IMR-90 (cell line): ENCODE results near the gene CDH12. TPM values are rescaled to one million over a fixed set of nuclear protein-coding genes. Genes with fewer than 3 reads are reported as not detected.

ENCODE experiments used
- ATAC-seq: fragments of 200-7000 bp; cut with Tn5 transposase; 2 replicates; pipeline ENCODE4 v1.9.1; 2020; ENCODE audit warnings: low read depth, mild to moderate bottlenecking, moderate library complexity
- BruUV-seq: library from RNA; stranded (reverse); fragments of 400-500 nt; replicated peaks from 2 replicates; lab custom pipeline; 2021; lab: Mats Ljungman, UMichigan
- CTCF ChIA-PET: fragments of 300-600 bp; formaldehyde crosslinking; extraction: SDS; loops from one replicate; lab custom pipeline; 2021; ENCODE audit warnings: antibody characterized with exemption; lab: Yijun Ruan, JAX
- POLR2A ChIA-PET: fragments of 300-600 bp; sonication (Branson Sonifier 250); formaldehyde crosslinking; loops from one replicate; lab custom pipeline; 2022; ENCODE audit warnings: antibody characterized with exemption; ENCODE audit not compliant: unreplicated experiment; lab: Charles Lee
- DNase-seq: peaks from one replicate; pipeline ENCODE4 v3.0.0; 2013
- H2AFZ ChIP-seq: replicated peaks from 2 replicates; pipeline ENCODE3; 2013; ENCODE audit warnings: low read length, mild to moderate bottlenecking; ENCODE audit not compliant: poor library complexity
- H2AK5ac ChIP-seq: 2 replicates; pipeline ENCODE4 v1.6.1; 2013; ENCODE audit warnings: low read depth, low read length, inconsistent platforms
- H2AK9ac ChIP-seq: replicated peaks from 2 replicates; pipeline ENCODE3; 2013; ENCODE audit warnings: mild to moderate bottlenecking, low read depth, low read length, moderate library complexity; ENCODE audit not compliant: poor library complexity
- H2BK120ac ChIP-seq: 2 replicates; pipeline ENCODE4 v1.6.1; 2013; ENCODE audit warnings: low read depth, low read length, inconsistent platforms
- H2BK15ac ChIP-seq: 3 replicates; pipeline ENCODE4 v1.6.1; 2013; ENCODE audit warnings: low read depth, low read length, inconsistent platforms
- H2BK20ac ChIP-seq: 2 replicates; pipeline ENCODE4 v1.6.1; 2013; ENCODE audit warnings: low read depth, mild to moderate bottlenecking, inconsistent platforms, low read length, moderate library complexity
- H2BK5ac ChIP-seq: 2 replicates; pipeline ENCODE4 v1.6.1; 2013; ENCODE audit warnings: mild to moderate bottlenecking, low read depth, low read length, inconsistent platforms; ENCODE audit not compliant: poor library complexity, severe bottlenecking
- H3K14ac ChIP-seq: replicated peaks from 2 replicates; pipeline ENCODE4 v1.6.1; 2013; ENCODE audit warnings: low read depth, low read length, inconsistent platforms
- H3K18ac ChIP-seq: 2 replicates; pipeline ENCODE4 v1.6.1; 2013; ENCODE audit warnings: low read depth, low read length, control low read depth
- H3K23ac ChIP-seq: 2 replicates; pipeline ENCODE4 v1.6.1; 2013; ENCODE audit warnings: low read depth, low read length, inconsistent platforms
- H3K27ac ChIP-seq: 2 replicates; pipeline ENCODE4 v1.5.1; 2013; ENCODE audit warnings: mild to moderate bottlenecking, control low read depth, low read length; ENCODE audit not compliant: insufficient read depth
- H3K27me3 ChIP-seq: 2 replicates; pipeline ENCODE4 v1.6.1; 2013; ENCODE audit warnings: low read length; ENCODE audit not compliant: control insufficient read depth, insufficient read depth
- H3K36me3 ChIP-seq: 2 replicates; pipeline ENCODE4 v1.6.1; 2013; ENCODE audit warnings: low read length, mixed read lengths; ENCODE audit not compliant: control insufficient read depth, insufficient read depth
- H3K4ac ChIP-seq: 2 replicates; pipeline ENCODE4 v1.6.1; 2013; ENCODE audit warnings: low read depth, low read length, inconsistent platforms
- H3K4me1 ChIP-seq: 2 replicates; pipeline ENCODE4 v1.6.1; 2013; ENCODE audit warnings: low read length, mixed read lengths; ENCODE audit not compliant: control insufficient read depth, insufficient read depth
- H3K4me2 ChIP-seq: 2 replicates; pipeline ENCODE4 v1.6.1; 2013; ENCODE audit warnings: low read depth, mild to moderate bottlenecking, control low read depth, low read length, moderate library complexity
- H3K4me3 ChIP-seq: 2 replicates; pipeline ENCODE4 v1.5.1; 2013; ENCODE audit warnings: low read depth, mild to moderate bottlenecking, control low read depth, low read length, moderate library complexity; ENCODE audit not compliant: insufficient read depth
- H3K56ac ChIP-seq: 2 replicates; pipeline ENCODE4 v1.6.1; 2013; ENCODE audit warnings: low read length, inconsistent platforms; ENCODE audit not compliant: insufficient read depth; ENCODE audit errors: extremely low read depth
- H3K79me1 ChIP-seq, 2 experiments: 2 replicates each; pipeline ENCODE4 v1.6.1; 2013; ENCODE audit warnings: low read length in 2 of 2, inconsistent platforms in 1 of 2, low read depth in 1 of 2
- H3K9ac ChIP-seq: 2 replicates; pipeline ENCODE4 v1.6.1; 2013; ENCODE audit warnings: low read depth, low read length, control low read depth
- H3K9me1 ChIP-seq: 2 replicates; pipeline ENCODE4 v1.6.1; 2013; ENCODE audit warnings: low read length, inconsistent platforms; ENCODE audit not compliant: insufficient read depth
- H3K9me3 ChIP-seq: 2 replicates; pipeline ENCODE4 v1.6.1; 2013; ENCODE audit warnings: low read length; ENCODE audit not compliant: control insufficient read depth, insufficient read depth
- H4K20me1 ChIP-seq: 2 replicates; pipeline ENCODE4 v1.6.1; 2013; ENCODE audit warnings: low read length, inconsistent platforms; ENCODE audit not compliant: insufficient read depth
- H4K5ac ChIP-seq: 2 replicates; pipeline ENCODE4 v1.6.1; 2013; ENCODE audit warnings: mild to moderate bottlenecking, low read depth, low read length, control low read depth
- H4K8ac ChIP-seq, 2 experiments: 2 replicates each; pipeline ENCODE4 v1.6.1; 2013; ENCODE audit warnings: low read depth in 2 of 2, low read length in 2 of 2, control low read depth in 1 of 2, inconsistent platforms in 1 of 2
- H4K91ac ChIP-seq: 2 replicates; pipeline ENCODE4 v1.6.1; 2013; ENCODE audit warnings: low read depth, low read length, inconsistent platforms; ENCODE audit not compliant: insufficient read depth
- ELK1 ChIP-seq: fragments of 150-350 bp; IDR thresholded peaks from 2 replicates; pipeline ENCODE4 v1.6.1; 2016; ENCODE audit warnings: low read depth, mild to moderate bottlenecking, low read length, moderate library complexity, borderline replicate concordance
- SMC3 ChIP-seq: fragments of 150-350 bp; IDR thresholded peaks from 2 replicates; pipeline ENCODE4 v1.6.1; 2016; ENCODE audit warnings: low read depth, mild to moderate bottlenecking, antibody characterized with exemption, low read length, moderate library complexity
- dilution Hi-C: fragments of 300-500 bp; cut with HindIII; formaldehyde crosslinking; loops from one replicate; pipeline ENCODE4 v1.14.3; 2018; ENCODE audit warnings: low sequenced_read_pairs; ENCODE audit not compliant: unreplicated experiment
- in situ Hi-C: fragments of 300-500 bp; cut with MboI; formaldehyde crosslinking; loops from 3 replicates; pipeline ENCODE4 v1.14.3; 2019; ENCODE audit warnings: low sequenced_read_pairs, inconsistent platforms, mixed read lengths
- intact Hi-C: fragments of 100-400 bp; cut with micrococcal nuclease; formaldehyde crosslinking; loops from 2 replicates; pipeline ENCODE4 v1.10.0; 2022
- polyA plus RNA-seq, 3 experiments: library from polyadenylated mRNA; depleted of rRNA; stranded (reverse); fragments of >200 nt; gene quantifications; 2 replicates each; pipeline ENCODE4 v1.2.3, GENCODE V29; 2012; ENCODE audit warnings: low replicate concordance in 1 of 3
- total RNA-seq: library from RNA; depleted of rRNA; stranded (reverse); fragments of >200 nt; gene quantifications from 2 replicates; pipeline ENCODE4 v1.2.3, GENCODE V29; 2012

The CDH12 gene
- total and polyA plus RNA-seq, 2 of the 4 experiments (the other 2 are of a cell fraction) = not detected

- no peak for TF ChIP-seq SMC3
- no peak for TF ChIP-seq ELK1
- no peaks in the 10 kb centered on the region for H3K9me1 ChIP-seq
- CTCF ChIA-PET = no interaction called here
- no peak overlapping the region for H4K91ac ChIP-seq
- H2BK20ac ChIP-seq = no peak overlapping the region
- intact Hi-C loops (no loop called here), dilution Hi-C loops (no loop called here), in situ Hi-C loops (no loop called here)
- no peak overlapping the region for H3K14ac ChIP-seq
- no peaks in the 10 kb centered on the region for H3K36me3 ChIP-seq
- H3K4me3 ChIP-seq = no peak overlapping the region
- H3K18ac ChIP-seq = no peak overlapping the region
- no peak overlapping the region for H3K9ac ChIP-seq
- H3K4me2 ChIP-seq = no peak overlapping the region
- DNase-seq = no peak
- H3K27me3 ChIP-seq = no peaks in the 10 kb centered on the region
- H3K4ac ChIP-seq = no peak overlapping the region
- H2BK5ac ChIP-seq = no peak overlapping the region
- H3K56ac ChIP-seq = no peak overlapping the region
- ATAC-seq = no peak
- BruUV-seq = no TSS peak
- H2BK15ac ChIP-seq = no peak overlapping the region
- H4K5ac ChIP-seq = no peak overlapping the region
- POLR2A ChIA-PET = no interaction called here
- no peak overlapping the region for H2BK120ac ChIP-seq
- H3K23ac ChIP-seq = no peak overlapping the region
- H2AFZ ChIP-seq = no peak overlapping the region
- no peaks in the 10 kb centered on the region for H3K9me3 ChIP-seq
- H4K20me1 ChIP-seq = no peaks in the 10 kb centered on the region
- H3K4me1 ChIP-seq = no peaks in the 10 kb centered on the region
- H3K79me1 ChIP-seq = no peaks in the 10 kb centered on the region
- no peak overlapping the region for H3K27ac ChIP-seq
- no peak overlapping the region for H2AK5ac ChIP-seq
- no peak overlapping the region for H2AK9ac ChIP-seq
- no peak overlapping the region for H4K8ac ChIP-seq
Measured at GRCh38 chr5:22572941-22573340, 280.2 kb downstream of the CDH12 start.
